ENCODE measurements around the gene CERS1.

Gene CERS1

GRCh38 chr19:18865106-18865972 lies 30.6 kb downstream of the CERS1 start:
- Histone ChIP-seq H3K27me3 (ENCODE audit: control insufficient read depth in 5 of 5, insufficient read depth in 4 of 5, low read length in 5 of 5) (peaks cover 0 to 3% (median 0%) of the 10 kb centered on the region in 5 donors), H3K27ac (ENCODE audit: low read depth, low read length) (no peak overlapping the region), H3K36me3 (ENCODE audit: control insufficient read depth in 5 of 5, insufficient read depth in 5 of 5, low read length in 5 of 5) (peaks cover 0 to 75% (median 74%) of the 10 kb centered on the region in 5 donors), H3K4me1 (ENCODE audit: control insufficient read depth in 5 of 5, insufficient read depth in 5 of 5, low read length in 5 of 5) (peaks cover 0 to 29% (median 14%) of the 10 kb centered on the region in 5 donors), H3K4me3 (ENCODE audit: low read depth in 1 of 5, low read length in 5 of 5) (no peak overlapping the region), H3K9me3 (ENCODE audit: control insufficient read depth in 5 of 5, low read length in 5 of 5) (no peaks in the 10 kb centered on the region), H3K9ac (ENCODE audit: low read length in 5 of 5) (no peak overlapping the region)

GRCh38 chr19:18863843-18864362 lies 32.1 kb downstream of the CERS1 start:
- H3K27ac ChIP-seq (ENCODE audit: low read depth, low read length), result no peak overlapping the region
- H3K4me1 ChIP-seq (ENCODE audit: control insufficient read depth in 5 of 5, insufficient read depth in 5 of 5, low read length in 5 of 5), result peaks cover 0 to 35% (median 19%) of the 10 kb centered on the region in 5 donors
- no peaks in the 10 kb centered on the region for H3K27me3 ChIP-seq (ENCODE audit: control insufficient read depth in 5 of 5, insufficient read depth in 4 of 5, low read length in 5 of 5)
- H3K9ac ChIP-seq (ENCODE audit: low read length in 5 of 5), result no peak overlapping the region
- no peak overlapping the region for H3K4me3 ChIP-seq (ENCODE audit: low read depth in 1 of 5, low read length in 5 of 5)
- no peaks in the 10 kb centered on the region for H3K9me3 ChIP-seq (ENCODE audit: control insufficient read depth in 5 of 5, low read length in 5 of 5)
- peaks cover 0 to 89% (median 88%) of the 10 kb centered on the region in 5 donors for H3K36me3 ChIP-seq (ENCODE audit: control insufficient read depth in 5 of 5, insufficient read depth in 5 of 5, low read length in 5 of 5)

GRCh38 chr19:18862976-18863842 lies 32.7 kb downstream of the CERS1 start:
- Histone ChIP-seq H3K9me3 (ENCODE audit: control insufficient read depth in 5 of 5, low read length in 5 of 5) (no peaks in the 10 kb centered on the region), H3K36me3 (ENCODE audit: control insufficient read depth in 5 of 5, insufficient read depth in 5 of 5, low read length in 5 of 5) (peaks cover 0 to 96% (median 92%) of the 10 kb centered on the region in 5 donors), H3K4me1 (ENCODE audit: control insufficient read depth in 5 of 5, insufficient read depth in 5 of 5, low read length in 5 of 5) (peaks cover 0 to 36% (median 19%) of the 10 kb centered on the region in 5 donors), H3K4me3 (ENCODE audit: low read depth in 1 of 5, low read length in 5 of 5) (no peak overlapping the region), H3K27me3 (ENCODE audit: control insufficient read depth in 5 of 5, insufficient read depth in 4 of 5, low read length in 5 of 5) (no peaks in the 10 kb centered on the region), H3K9ac (ENCODE audit: low read length in 5 of 5) (no peak overlapping the region), H3K27ac (ENCODE audit: low read depth, low read length) (no peak overlapping the region)

- Histone ChIP-seq H3K9ac (ENCODE audit: low read length in 5 of 5) (no peak overlapping the region), H3K9me3 (ENCODE audit: control insufficient read depth in 5 of 5, low read length in 5 of 5) (no peaks in the 10 kb centered on the region), H3K27ac (ENCODE audit: low read depth, low read length) (no peak overlapping the region), H3K27me3 (ENCODE audit: control insufficient read depth in 5 of 5, insufficient read depth in 4 of 5, low read length in 5 of 5) (no peaks in the 10 kb centered on the region), H3K4me1 (ENCODE audit: control insufficient read depth in 5 of 5, insufficient read depth in 5 of 5, low read length in 5 of 5) (peaks cover 0 to 36% (median 19%) of the 10 kb centered on the region in 5 donors), H3K36me3 (ENCODE audit: control insufficient read depth in 5 of 5, insufficient read depth in 5 of 5, low read length in 5 of 5) (peaks cover 0 to 97% (median 93%) of the 10 kb centered on the region in 5 donors), H3K4me3 (ENCODE audit: low read depth in 1 of 5, low read length in 5 of 5) (no peak overlapping the region)
Observed at GRCh38 chr19:18861917-18862316, 34.0 kb downstream of the CERS1 start.

GRCh38 chr19:18861235-18861634 lies 34.7 kb downstream of the CERS1 start:
- Histone ChIP-seq H3K4me1 (ENCODE audit: control insufficient read depth in 5 of 5, insufficient read depth in 5 of 5, low read length in 5 of 5) (peaks cover 0 to 31% (median 20%) of the 10 kb centered on the region in 5 donors), H3K27me3 (ENCODE audit: control insufficient read depth in 5 of 5, insufficient read depth in 4 of 5, low read length in 5 of 5) (no peaks in the 10 kb centered on the region), H3K4me3 (ENCODE audit: low read depth in 1 of 5, low read length in 5 of 5) (no peak overlapping the region), H3K9me3 (ENCODE audit: control insufficient read depth in 5 of 5, low read length in 5 of 5) (no peaks in the 10 kb centered on the region), H3K36me3 (ENCODE audit: control insufficient read depth in 5 of 5, insufficient read depth in 5 of 5, low read length in 5 of 5) (peaks cover 0 to 100% (median 98%) of the 10 kb centered on the region in 5 donors), H3K9ac (ENCODE audit: low read length in 5 of 5) (no peak overlapping the region), H3K27ac (ENCODE audit: low read depth, low read length) (no peak overlapping the region)

GRCh38 chr19:18860725-18861124 lies 35.2 kb downstream of the CERS1 start:
- Histone ChIP-seq H3K27ac (ENCODE audit: low read depth, low read length) (no peak overlapping the region), H3K9ac (ENCODE audit: low read length in 5 of 5) (no peak overlapping the region), H3K4me3 (ENCODE audit: low read depth in 1 of 5, low read length in 5 of 5) (no peak overlapping the region), H3K9me3 (ENCODE audit: control insufficient read depth in 5 of 5, low read length in 5 of 5) (no peaks in the 10 kb centered on the region), H3K4me1 (ENCODE audit: control insufficient read depth in 5 of 5, insufficient read depth in 5 of 5, low read length in 5 of 5) (peaks cover 0 to 34% (median 25%) of the 10 kb centered on the region in 5 donors), H3K36me3 (ENCODE audit: control insufficient read depth in 5 of 5, insufficient read depth in 5 of 5, low read length in 5 of 5) (peaks cover 0 to 100% (median 98%) of the 10 kb centered on the region in 5 donors), H3K27me3 (ENCODE audit: control insufficient read depth in 5 of 5, insufficient read depth in 4 of 5, low read length in 5 of 5) (no peaks in the 10 kb centered on the region)

GRCh38 chr19:18860302-18860700 lies 35.7 kb downstream of the CERS1 start:
- Histone ChIP-seq H3K36me3 (ENCODE audit: control insufficient read depth in 5 of 5, insufficient read depth in 5 of 5, low read length in 5 of 5) (peaks cover 0 to 100% (median 98%) of the 10 kb centered on the region in 5 donors), H3K4me3 (ENCODE audit: low read depth in 1 of 5, low read length in 5 of 5) (no peak overlapping the region), H3K4me1 (ENCODE audit: control insufficient read depth in 5 of 5, insufficient read depth in 5 of 5, low read length in 5 of 5) (peaks cover 0 to 34% (median 26%) of the 10 kb centered on the region in 5 donors), H3K27me3 (ENCODE audit: control insufficient read depth in 5 of 5, insufficient read depth in 4 of 5, low read length in 5 of 5) (no peaks in the 10 kb centered on the region), H3K9ac (ENCODE audit: low read length in 5 of 5) (no peak overlapping the region), H3K27ac (ENCODE audit: low read depth, low read length) (peak overlapping the region; percentile 23), H3K9me3 (ENCODE audit: control insufficient read depth in 5 of 5, low read length in 5 of 5) (no peaks in the 10 kb centered on the region)

GRCh38 chr19:18859676-18860301 lies 36.2 kb downstream of the CERS1 start:
- H3K36me3 ChIP-seq (ENCODE audit: control insufficient read depth in 5 of 5, insufficient read depth in 5 of 5, low read length in 5 of 5), result peaks cover 0 to 100% (median 98%) of the 10 kb centered on the region in 5 donors
- H3K27ac ChIP-seq (ENCODE audit: low read depth, low read length), result peak overlapping the region; percentile 23
- H3K4me3 ChIP-seq (ENCODE audit: low read depth in 1 of 5, low read length in 5 of 5), result no peak overlapping the region
- H3K9me3 ChIP-seq (ENCODE audit: control insufficient read depth in 5 of 5, low read length in 5 of 5), result no peaks in the 10 kb centered on the region
- H3K27me3 ChIP-seq (ENCODE audit: control insufficient read depth in 5 of 5, insufficient read depth in 4 of 5, low read length in 5 of 5), result no peaks in the 10 kb centered on the region
- peaks cover 0 to 34% (median 26%) of the 10 kb centered on the region in 5 donors for H3K4me1 ChIP-seq (ENCODE audit: control insufficient read depth in 5 of 5, insufficient read depth in 5 of 5, low read length in 5 of 5)
- H3K9ac ChIP-seq (ENCODE audit: low read length in 5 of 5), result no peak overlapping the region

- Histone ChIP-seq H3K27ac (ENCODE audit: low read depth, low read length) (peak overlapping the region; percentile 23), H3K4me3 (ENCODE audit: low read depth in 1 of 5, low read length in 5 of 5) (no peak overlapping the region)
Observed at GRCh38 chr19:18858906-18859646, 36.9 kb downstream of the CERS1 start.

More at GRCh38 chr19:18858906-18859646, 36.9 kb downstream of the CERS1 start:
- Histone ChIP-seq H3K36me3 (ENCODE audit: control insufficient read depth in 5 of 5, insufficient read depth in 5 of 5, low read length in 5 of 5) (peaks cover 0 to 100% (median 98%) of the 10 kb centered on the region in 5 donors), H3K9ac (ENCODE audit: low read length in 5 of 5) (no peak overlapping the region), H3K4me1 (ENCODE audit: control insufficient read depth in 5 of 5, insufficient read depth in 5 of 5, low read length in 5 of 5) (peaks cover 0 to 34% (median 26%) of the 10 kb centered on the region in 5 donors), H3K9me3 (ENCODE audit: control insufficient read depth in 5 of 5, low read length in 5 of 5) (no peaks in the 10 kb centered on the region), H3K27me3 (ENCODE audit: control insufficient read depth in 5 of 5, insufficient read depth in 4 of 5, low read length in 5 of 5) (no peaks in the 10 kb centered on the region)

All from subcutaneous abdominal adipose tissue (tissue), 5 donors.